GM23248 (cell line): ENCODE data around the gene COBLL1. TPM values are rescaled to one million over a fixed set of nuclear protein-coding genes. Genes with fewer than 3 reads are reported as not detected.

ENCODE experiments used
- DNase-seq: peaks from one replicate; pipeline ENCODE4 v3.0.0-alpha.2; 2015
- H2AFZ ChIP-seq: fragments of 200-600 bp; sonication (generic); 2 replicates; pipeline ENCODE4 v1.6.1; 2016; ENCODE audit warnings: antibody characterized with exemption
- H3F3A ChIP-seq: fragments of 200-600 bp; sonication (generic); 2 replicates; pipeline ENCODE4 v1.6.1; 2016; ENCODE audit warnings: mild to moderate bottlenecking, antibody characterized with exemption, mixed run types; ENCODE audit not compliant: insufficient read depth
- H3K27ac ChIP-seq: fragments of 200-600 bp; sonication (generic); 2 replicates; pipeline ENCODE4 v1.5.1; 2016; ENCODE audit warnings: mild to moderate bottlenecking
- H3K27me3 ChIP-seq: fragments of 200-600 bp; sonication (generic); replicated peaks from 2 replicates; pipeline ENCODE4 v1.6.1; 2016; ENCODE audit warnings: mild to moderate bottlenecking; ENCODE audit not compliant: insufficient read depth
- H3K36me3 ChIP-seq: fragments of 200-600 bp; sonication (generic); 2 replicates; pipeline ENCODE4 v1.6.1; 2016; ENCODE audit warnings: low read depth, mild to moderate bottlenecking
- H3K4me1 ChIP-seq: fragments of 200-600 bp; sonication (generic); 2 replicates; pipeline ENCODE4 v1.6.1; 2016; ENCODE audit warnings: mild to moderate bottlenecking; ENCODE audit not compliant: insufficient read depth
- H3K4me2 ChIP-seq: fragments of 200-600 bp; sonication (generic); one replicate; pipeline ENCODE4 v1.6.1; 2016; ENCODE audit warnings: mild to moderate bottlenecking; ENCODE audit not compliant: unreplicated experiment
- H3K4me3 ChIP-seq: fragments of 200-600 bp; sonication (generic); 2 replicates; pipeline ENCODE4 v1.5.1; 2016; ENCODE audit warnings: mild to moderate bottlenecking
- H3K79me2 ChIP-seq: fragments of 200-600 bp; sonication (generic); 2 replicates; pipeline ENCODE4 v1.6.1; 2016; ENCODE audit warnings: mild to moderate bottlenecking; ENCODE audit not compliant: insufficient read depth
- H3K9ac ChIP-seq: fragments of 200-600 bp; sonication (generic); 2 replicates; pipeline ENCODE4 v1.6.1; 2016; ENCODE audit warnings: mild to moderate bottlenecking
- H3K9me2 ChIP-seq: fragments of 200-600 bp; sonication (generic); 2 replicates; pipeline ENCODE4 v1.6.1; 2016; ENCODE audit warnings: mixed run types, mild to moderate bottlenecking, moderate library complexity; ENCODE audit not compliant: insufficient read depth
- H3K9me3 ChIP-seq: fragments of 200-600 bp; sonication (generic); one replicate; pipeline ENCODE4 v1.6.1; 2017; ENCODE audit warnings: low read depth
- H4K20me1 ChIP-seq: fragments of 200-600 bp; sonication (generic); 2 replicates; pipeline ENCODE4 v1.6.0; 2016; ENCODE audit not compliant: insufficient read depth
- EZH2 ChIP-seq: fragments of 200-600 bp; sonication (generic); IDR thresholded peaks from 2 replicates; pipeline ENCODE4 v1.6.1; 2018; ENCODE audit warnings: antibody characterized with exemption, mild to moderate bottlenecking; ENCODE audit not compliant: insufficient read depth, poor library complexity, severe bottlenecking
- EZH2phosphoT487 ChIP-seq: fragments of 200-600 bp; sonication (generic); IDR thresholded peaks from 2 replicates; pipeline ENCODE4 v1.6.1; 2018; ENCODE audit warnings: antibody characterized with exemption, moderate library complexity, mild to moderate bottlenecking, low read depth; ENCODE audit not compliant: insufficient read depth
- whole genome bisulfite sequencing, 2 experiments: methylation state at CpG; one replicate each; pipeline ENCODE4 v1.1.6; 2015 to 2017; ENCODE audit warnings: low lambda C conversion rate in 2 of 2, low coverage in 1 of 2; ENCODE audit errors: missing lambda C conversion rate in 2 of 2; 5-methylcytosine and 5-hydroxymethylcytosine counted together
- in situ Hi-C: fragments of 300-500 bp; cut with MboI; formaldehyde crosslinking; loops from 2 replicates; pipeline ENCODE4 v1.15.0; 2020
- polyA plus RNA-seq: library from polyadenylated mRNA; unstranded; fragments of >200 nt; fragmentation: Nextera tagmentation; extraction: Ambion mirVana; gene quantifications from 2 replicates; pipeline ENCODE4 v1.2.1, GENCODE V29; 2016
- total RNA-seq: library from RNA; depleted of rRNA; stranded (reverse); fragments of >200 nt; shearing (Covaris generic); gene quantifications from 2 replicates; pipeline ENCODE4 v1.2.3, GENCODE V29; 2014

COBLL1 gene
- total and polyA plus RNA-seq, 2 experiments from 2014 or later: 1.8 to 2.2 TPM

DNA sequence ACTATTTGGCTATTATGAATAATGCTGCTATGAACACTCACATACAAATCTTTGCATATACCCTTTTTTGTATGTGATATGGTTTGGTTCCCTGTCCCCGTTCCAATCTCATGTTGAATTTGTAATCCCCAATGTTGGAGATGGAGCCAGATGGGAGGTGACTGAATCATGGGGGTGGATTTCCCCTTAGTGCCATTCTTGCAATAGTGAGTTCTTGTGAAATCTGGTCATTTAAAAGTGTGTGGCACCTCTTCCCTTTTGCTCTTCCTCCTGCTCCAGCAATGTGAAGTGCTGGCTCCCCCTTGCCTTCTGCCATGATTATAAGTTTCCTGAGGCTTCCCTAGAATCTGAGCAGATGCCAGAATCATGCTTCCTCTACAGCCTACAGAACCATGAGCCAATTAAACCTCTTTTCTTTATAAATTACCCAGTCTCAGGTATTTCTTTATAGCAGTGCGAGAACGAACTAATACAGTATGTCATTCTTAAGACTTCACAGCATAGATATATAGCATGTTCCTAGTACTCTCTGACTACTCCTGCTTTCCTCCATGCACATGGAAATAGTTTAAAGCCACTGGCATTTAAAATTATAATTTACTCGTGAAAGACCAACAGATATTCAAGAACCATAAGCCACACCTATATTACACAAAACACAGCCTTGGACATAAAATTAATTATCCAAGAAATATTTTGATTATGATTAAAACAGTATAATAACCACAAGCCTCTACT lies 75.2 kb downstream of the COBLL1 start:
- no peaks in the 10 kb centered on the region for H3K79me2 ChIP-seq
- WGBS, 2 experiments: 86 to 87% methylated on average over 4 of the region's 4 CpGs
- no peak for TF ChIP-seq EZH2
- TF ChIP-seq EZH2phosphoT487: no peak
- in situ Hi-C loops: no loop called here
- no peak for DNase-seq
- H3K9me2 ChIP-seq: no peaks in the 10 kb centered on the region; the same call in 1 of the 2 replicates
- H3K36me3 ChIP-seq: no peaks in the 10 kb centered on the region
- no peaks in the 10 kb centered on the region for H3F3A ChIP-seq
- H3K27ac ChIP-seq: no peak overlapping the region
- no peaks in the 10 kb centered on the region for H3K4me1 ChIP-seq
- no peak overlapping the region for H3K4me3 ChIP-seq
- H3K9ac ChIP-seq: no peak overlapping the region
- no peaks in the 10 kb centered on the region for H3K9me3 ChIP-seq
- no peaks in the 10 kb centered on the region for H3K27me3 ChIP-seq
- no peak overlapping the region for H2AFZ ChIP-seq
- no peak overlapping the region for H3K4me2 ChIP-seq
- no peaks in the 10 kb centered on the region for H4K20me1 ChIP-seq

DNA sequence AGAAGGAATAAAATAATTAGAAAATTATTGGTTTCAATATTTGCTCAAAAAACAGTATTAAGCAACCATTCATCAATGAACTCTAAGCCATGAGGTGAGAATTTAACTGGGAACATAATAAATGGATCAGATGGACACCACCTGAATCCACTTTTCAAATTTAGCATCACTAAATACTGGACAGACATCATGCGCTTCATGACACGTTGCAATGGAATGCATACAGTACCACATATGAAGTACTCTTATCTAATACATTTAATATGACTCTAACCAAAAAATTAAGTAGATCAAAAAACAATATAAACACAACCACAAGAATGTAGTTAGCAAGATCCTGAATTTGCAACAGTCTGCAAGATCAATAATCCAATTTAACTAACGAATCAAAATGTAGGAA lies 76.6 kb downstream of the COBLL1 start:
- Histone ChIP-seq H3K9me2 (no peaks in the 10 kb centered on the region; the same call in 1 of the 2 replicates), H3F3A (no peaks in the 10 kb centered on the region), H3K4me2 (no peak overlapping the region), H3K4me3 (no peak overlapping the region), H3K36me3 (no peaks in the 10 kb centered on the region), H3K4me1 (no peaks in the 10 kb centered on the region), H3K79me2 (no peaks in the 10 kb centered on the region), H4K20me1 (no peaks in the 10 kb centered on the region), H3K27ac (no peak overlapping the region), H3K9me3 (no peaks in the 10 kb centered on the region), H2AFZ (no peak overlapping the region), H3K9ac (no peak overlapping the region), H3K27me3 (no peaks in the 10 kb centered on the region)
- WGBS, 2 experiments: 83 to 89% methylated on average over 3 of the region's 3 CpGs
- in situ Hi-C loops: no loop called here
- no peak for TF ChIP-seq EZH2
- TF ChIP-seq EZH2phosphoT487: no peak
- no peak for DNase-seq

- no peak for DNase-seq
- WGBS, 2 experiments: 98 to 100% methylated on average over 1 of the region's 1 CpG
Observed at GRCh38 chr2:164764474-164764873, 77.1 kb downstream of the COBLL1 start.

DNA sequence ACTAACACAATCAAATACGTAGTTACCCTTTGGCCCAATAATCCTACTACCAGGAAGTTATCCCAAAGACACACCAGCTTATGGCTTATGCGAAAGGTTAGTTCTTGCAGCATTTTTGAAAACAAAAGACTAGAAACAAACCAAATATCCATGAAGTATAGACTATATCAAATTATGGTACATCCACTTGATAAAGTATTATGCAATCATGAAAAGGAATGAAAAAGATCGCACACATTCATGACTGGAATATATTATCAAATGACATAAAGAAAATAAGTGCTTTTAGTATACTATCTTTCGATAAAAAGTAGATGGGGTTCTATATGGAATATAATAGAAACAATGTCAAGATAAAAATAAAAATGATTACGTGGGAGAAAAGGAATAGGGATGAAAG lies 78.2 kb downstream of the COBLL1 start:
- WGBS, 2 experiments: 96% methylated on average over 5 of the region's 5 CpGs
- TF ChIP-seq EZH2 (no peak), EZH2phosphoT487 (no peak)
- Histone ChIP-seq H3K9me2 (no peaks in the 10 kb centered on the region; the same call in 1 of the 2 replicates), H3K4me1 (no peaks in the 10 kb centered on the region), H3K4me3 (no peak overlapping the region), H3K9me3 (no peaks in the 10 kb centered on the region), H3K4me2 (no peak overlapping the region), H3K27me3 (no peaks in the 10 kb centered on the region), H2AFZ (no peak overlapping the region), H3K79me2 (no peaks in the 10 kb centered on the region), H3K9ac (no peak overlapping the region), H4K20me1 (no peaks in the 10 kb centered on the region), H3K27ac (no peak overlapping the region), H3K36me3 (no peaks in the 10 kb centered on the region), H3F3A (no peaks in the 10 kb centered on the region)
- no peak for DNase-seq
- in situ Hi-C loops: no loop called here

More at GRCh38 chr2:164764474-164764873, 77.1 kb downstream of the COBLL1 start:
- in situ Hi-C loops: no loop called here
- H3K79me2 ChIP-seq: no peaks in the 10 kb centered on the region
- no peak overlapping the region for H3K4me3 ChIP-seq
- no peak overlapping the region for H2AFZ ChIP-seq
- no peaks in the 10 kb centered on the region for H3K27me3 ChIP-seq
- no peaks in the 10 kb centered on the region for H3K4me1 ChIP-seq
- H3K4me2 ChIP-seq: no peak overlapping the region
- H3K9ac ChIP-seq: no peak overlapping the region
- no peaks in the 10 kb centered on the region for H3K9me3 ChIP-seq
- no peak overlapping the region for H3K27ac ChIP-seq
- H3K36me3 ChIP-seq: no peaks in the 10 kb centered on the region
- no peaks in the 10 kb centered on the region for H3F3A ChIP-seq
- H3K9me2 ChIP-seq: no peaks in the 10 kb centered on the region; the same call in 1 of the 2 replicates
- no peaks in the 10 kb centered on the region for H4K20me1 ChIP-seq
- TF ChIP-seq EZH2: no peak
- TF ChIP-seq EZH2phosphoT487: no peak
